ENCODE measurements around the gene ADGRB3.
"Not testable (repeated sequence)": the region's sequence is repeated elsewhere in the genome, so short reads cannot be mapped to it uniquely, and the experiment has no call there.

Gene ADGRB3

DNA sequence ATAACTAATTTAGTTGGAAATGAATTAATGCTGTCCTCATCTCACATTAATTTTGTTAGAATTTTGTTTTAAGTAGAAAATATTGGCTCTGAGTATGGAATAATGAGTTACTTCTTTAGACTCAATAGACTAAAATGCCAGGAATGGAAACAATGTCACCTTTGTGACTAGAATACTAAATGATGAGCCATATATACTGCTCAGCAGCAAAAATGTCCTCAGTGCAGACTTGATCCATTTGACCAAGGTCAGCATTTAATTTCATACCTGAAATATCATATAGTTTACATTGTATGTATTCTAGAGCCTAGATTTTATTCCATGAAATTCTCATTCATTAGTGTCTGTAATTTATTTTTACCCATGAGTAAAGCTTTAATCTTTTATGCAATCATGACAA, 217.7 kb downstream of the ADGRB3 start:
- DNase-seq, result no peak

DNA sequence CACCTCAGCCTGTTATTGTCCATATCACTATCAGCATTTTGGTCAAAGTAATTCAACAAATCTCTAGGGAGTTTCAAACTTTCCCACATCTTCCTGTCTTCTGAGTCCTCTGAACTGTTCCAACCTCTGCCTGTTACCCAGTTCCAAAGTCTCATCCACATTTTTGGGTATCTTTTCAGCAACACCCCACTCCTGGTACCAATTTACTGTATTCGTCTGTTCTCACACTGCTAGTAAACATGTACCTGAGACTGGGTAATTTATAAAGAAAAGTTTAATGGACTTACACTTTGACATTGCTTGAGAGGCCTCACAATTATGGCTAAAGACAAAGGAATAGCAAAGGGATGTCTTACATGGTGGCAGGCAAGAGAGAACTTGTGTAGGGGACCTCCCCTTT, 224.2 kb downstream of the ADGRB3 start:
- no peak for DNase-seq

DNA sequence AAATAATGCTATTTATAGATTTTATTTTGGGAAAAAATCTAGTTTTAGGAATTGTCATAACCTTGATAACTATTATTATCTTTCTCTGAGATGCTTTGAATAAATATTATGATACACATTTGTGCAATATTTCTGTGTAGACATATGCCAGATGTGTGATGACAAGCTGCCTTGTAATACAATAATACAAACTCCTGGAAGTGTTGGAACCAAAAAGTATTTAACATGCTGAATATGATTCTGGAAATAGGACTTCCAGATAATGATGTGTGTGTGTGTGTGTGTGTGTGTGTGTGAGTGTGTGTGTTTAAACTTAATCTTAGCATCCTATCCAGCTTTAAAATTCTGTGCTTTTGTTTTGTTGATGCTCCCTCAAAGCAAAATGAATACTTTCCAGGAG, 233.6 kb downstream of the ADGRB3 start:
- DNase-seq, result no peak

DNA sequence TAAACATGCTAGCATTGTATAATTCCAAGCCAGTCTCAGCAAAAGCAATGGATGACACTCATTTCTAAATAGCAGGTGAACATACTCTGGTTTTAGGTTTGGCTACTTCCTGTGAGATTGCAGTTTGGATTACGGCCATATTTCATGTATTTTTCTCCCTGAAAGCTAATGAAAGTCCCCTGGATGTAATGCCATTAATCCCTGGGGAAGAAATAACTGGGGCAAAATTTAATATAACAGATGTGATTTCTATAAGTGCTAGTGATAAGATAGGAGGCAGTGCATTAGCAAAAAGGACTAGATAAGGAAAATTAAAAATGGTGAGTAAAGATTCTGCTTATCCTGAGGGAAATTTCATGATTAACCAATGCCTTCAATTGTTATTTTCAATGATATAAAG, 238.2 kb downstream of the ADGRB3 start:
- DNase-seq, result no peak

DNA sequence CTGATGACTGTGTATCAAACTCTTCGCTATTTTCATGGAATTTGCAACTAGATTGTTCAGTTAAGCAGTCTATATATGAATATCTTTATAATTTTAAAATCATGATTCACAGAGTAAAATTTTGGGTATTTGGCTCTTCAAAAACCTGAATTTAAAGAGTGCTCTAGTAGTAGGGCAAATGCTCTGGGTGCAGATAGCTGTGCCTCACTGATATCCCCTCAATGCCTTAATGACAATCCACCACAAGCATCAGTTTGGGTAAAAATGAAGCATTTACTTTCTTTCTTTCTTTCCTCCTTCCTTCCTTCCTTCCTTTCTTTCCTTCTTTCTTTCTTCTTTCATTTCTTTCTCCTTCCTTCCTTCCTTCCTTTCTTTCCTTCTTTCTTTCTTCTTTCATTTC, 239.7 kb downstream of the ADGRB3 start:
- DNase-seq, result no peak

DNA sequence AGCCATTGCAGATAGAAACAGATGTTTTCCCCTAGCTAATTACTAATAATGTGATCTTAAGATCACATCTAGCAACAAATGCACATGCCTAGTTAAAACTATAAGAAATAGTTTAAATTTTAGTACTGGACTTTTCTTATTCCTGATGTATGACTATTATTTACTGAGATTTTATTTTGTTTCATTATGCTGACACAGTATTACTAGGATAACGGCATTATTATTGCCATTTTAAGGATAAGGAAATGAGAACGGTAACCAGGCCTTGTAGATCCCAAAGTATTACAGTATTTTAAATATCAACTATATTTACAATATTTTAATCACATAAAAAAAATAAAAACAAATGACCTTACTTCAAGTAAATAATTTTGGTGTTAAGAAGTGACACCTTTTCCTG, 240.3 kb downstream of the ADGRB3 start:
- DNase-seq, result no peak

DNA sequence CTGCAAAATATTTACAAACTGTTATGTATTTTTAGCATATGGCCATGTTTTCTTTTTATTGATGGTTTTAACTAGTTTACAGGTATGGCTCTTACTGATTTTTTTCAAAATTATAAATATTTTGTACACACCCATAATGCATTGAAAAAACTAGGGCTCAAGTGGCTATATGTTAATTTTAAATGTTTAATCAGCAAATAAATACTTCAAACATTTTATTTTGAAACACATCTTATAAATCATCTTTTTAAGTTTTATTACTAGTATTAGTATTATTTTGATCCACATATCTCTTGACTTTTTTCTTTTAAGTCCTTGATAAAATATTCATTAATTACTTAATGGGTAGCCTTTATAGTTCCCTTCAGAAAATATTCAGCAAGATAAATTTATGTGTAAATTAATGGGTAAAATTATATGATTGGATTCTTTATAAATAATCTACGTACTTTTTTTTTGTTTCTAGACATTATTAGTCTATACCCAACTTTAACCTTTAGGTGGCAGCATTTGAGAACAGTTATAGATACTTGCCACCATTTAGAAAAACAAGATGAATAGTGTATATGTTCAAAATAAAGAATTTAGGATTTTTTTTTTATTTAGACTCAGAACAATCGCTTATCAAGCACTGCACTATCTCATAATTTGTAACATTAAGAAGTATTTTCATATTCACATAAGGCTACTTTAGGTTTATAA, 241.9 kb downstream of the ADGRB3 start:
- DNase-seq, result no peak

DNA sequence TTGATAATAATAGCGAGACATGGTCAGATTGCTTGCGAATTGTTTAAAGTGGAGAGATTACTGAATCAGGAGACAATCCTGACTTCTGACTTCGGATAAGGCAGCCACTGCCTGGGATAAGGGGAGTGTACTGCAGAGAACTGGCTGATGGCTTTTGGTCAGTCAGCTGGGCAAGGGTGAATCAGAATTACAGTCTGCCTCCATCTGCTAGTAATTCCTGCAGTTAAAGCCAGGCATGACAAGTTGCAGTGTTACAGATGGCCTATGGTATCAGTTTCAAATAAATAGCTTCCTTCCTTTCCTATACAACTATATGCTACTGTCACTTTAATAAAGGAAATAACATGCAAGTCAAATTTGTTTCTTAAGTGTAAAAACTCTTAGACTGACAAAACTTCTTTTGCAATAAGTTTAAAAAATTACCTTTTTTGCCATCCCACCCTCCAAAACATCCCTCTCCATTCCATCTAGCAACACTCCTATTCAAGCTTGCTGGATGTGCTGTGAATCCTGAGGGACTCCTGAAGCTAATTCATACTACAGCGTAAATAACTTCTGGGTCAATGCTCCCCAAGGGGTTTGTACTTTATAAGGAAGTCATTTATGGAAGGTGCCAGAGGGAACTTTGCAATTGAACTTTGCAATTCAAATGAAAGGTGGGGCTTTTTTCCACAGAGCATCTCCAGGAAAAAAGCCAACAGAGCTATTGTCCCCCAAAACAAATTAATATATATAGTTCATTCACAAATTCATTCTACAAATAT, 245.2 kb downstream of the ADGRB3 start:
- no peak for DNase-seq

DNA sequence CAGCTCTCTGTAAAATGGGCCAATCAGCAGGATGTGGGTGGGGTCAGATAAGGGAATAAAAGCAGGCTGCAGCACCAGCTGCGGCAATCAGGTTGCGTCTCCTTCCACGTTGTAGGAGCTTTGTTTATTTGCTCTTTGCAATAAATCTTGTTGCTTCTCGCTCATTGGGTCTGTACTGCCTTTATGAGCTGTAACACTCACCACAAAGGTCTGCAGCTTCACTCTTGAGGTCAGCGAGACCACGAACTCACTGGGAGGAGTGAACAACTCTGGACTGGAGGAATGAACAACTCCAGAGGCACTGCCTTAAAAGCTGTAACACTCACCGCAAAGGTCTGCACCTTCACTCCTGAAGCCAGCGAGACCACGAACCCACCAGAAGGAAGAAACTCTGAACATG, 248.2 kb downstream of the ADGRB3 start:
- not testable (repeated sequence) for DNase-seq

DNA sequence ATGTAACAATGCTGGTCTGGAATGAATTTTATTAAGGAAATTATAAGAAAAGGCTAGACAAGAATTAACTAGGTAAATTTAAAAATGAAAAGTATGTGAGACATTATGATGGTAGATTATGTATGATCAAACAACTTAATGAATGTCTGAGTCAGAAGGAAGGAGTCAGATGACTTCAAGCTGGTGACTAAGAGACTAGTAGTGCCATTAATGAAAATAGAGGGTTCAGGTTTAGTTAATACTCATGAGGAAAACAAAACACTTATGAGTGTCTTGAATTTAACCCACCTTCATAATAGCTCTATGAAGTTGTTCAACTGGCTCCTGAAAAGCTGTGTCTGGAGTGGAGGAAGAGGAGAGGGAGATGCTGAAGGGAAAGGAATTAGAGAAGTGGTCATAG, 256.3 kb downstream of the ADGRB3 start:
- no peak for DNase-seq

DNA sequence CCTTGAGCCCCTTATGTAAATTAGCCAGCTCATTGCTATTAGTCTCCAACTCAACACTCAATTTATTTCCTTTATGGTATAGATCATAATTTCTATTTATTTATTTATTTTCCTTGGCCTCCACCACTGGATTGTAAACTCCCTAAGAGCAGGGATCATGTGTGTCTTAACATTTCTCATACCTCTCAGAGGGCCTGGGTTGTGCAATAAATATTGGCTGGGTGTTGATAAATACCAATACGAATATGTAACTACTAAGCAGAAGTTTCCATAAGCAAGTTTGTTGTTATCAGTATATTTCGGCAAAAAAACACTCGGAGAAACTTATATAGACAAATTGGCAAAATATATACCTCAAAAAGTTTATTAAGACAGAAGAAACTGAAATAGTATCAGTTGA, 257.4 kb downstream of the ADGRB3 start:
- DNase-seq, result no peak

DNA sequence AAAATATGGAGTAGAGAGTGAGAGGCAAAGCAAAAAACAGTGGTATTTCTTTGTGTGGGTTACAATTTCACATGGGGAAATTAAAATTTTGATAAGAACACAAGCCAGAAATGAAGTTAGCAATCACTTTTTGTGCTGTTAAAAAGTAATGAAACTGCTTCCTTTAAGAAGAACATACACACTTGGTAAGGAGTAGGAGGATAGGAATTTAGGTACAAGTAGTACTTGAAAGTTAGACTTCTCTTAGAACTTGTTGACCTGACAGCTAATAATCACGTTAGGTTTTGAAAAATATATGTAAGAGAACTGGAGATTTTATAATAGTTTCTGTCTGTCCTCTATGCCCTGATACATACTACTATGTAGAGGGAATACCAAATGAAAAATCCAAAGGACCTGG, 260.8 kb downstream of the ADGRB3 start:
- DNase-seq, result no peak

DNA sequence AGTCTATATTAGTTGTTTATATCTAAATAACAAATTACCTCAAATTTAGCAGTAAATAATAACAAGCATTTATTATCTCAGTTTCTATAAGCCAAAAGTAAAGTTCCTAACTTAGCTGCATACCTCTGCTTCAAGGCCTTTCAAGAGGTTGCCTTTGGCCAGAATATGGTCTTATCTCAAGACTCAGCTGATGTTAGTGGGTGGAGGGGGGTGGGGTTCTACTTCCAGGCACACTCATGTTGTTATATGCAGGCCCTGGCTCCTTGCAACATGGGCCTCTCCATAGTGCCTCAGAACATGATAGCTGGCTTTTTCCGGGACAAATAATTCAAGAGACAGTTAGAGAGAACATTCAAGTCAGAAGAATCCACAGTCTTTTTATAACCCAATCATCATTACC, 266.0 kb downstream of the ADGRB3 start:
- no peak for DNase-seq

DNA sequence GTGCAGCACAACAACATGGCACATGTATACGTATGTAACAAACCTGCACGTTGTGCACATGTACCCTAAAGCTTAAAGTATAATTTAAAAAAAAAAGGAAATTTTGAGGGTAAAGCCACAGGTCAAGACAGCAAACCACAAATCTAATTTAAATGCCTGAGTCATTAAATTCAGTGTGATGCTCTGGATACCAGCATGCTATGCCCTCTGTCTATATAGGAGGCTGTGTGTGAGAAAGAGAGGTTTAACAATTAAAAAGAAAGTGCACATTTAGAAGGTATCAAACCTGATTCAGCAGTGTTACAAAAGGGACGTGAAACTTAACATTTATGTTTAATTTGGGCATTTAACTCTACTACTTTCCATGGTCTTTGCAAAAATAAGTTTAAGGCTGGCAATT, 276.3 kb downstream of the ADGRB3 start:
- DNase-seq, result no peak

DNA sequence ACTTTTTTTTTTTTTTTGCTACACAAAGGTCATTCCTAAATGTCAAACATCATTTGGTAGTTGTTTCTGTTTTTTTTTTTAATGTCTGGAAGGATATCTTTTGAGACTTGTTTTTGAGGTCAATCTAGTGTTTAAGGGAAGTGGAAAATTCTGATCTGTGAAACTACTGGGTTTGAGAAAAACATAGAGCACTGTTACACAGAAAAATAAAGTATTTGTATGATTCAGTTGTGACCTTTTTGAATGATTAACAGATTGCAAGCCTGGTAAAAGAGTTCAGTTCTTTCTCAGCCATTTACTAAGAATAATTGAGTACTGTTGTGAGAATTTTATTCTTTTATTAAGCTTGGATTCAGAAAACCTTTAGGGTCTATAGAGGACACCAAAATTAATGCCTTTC, 276.7 kb downstream of the ADGRB3 start:
- DNase-seq, result no peak

DNA sequence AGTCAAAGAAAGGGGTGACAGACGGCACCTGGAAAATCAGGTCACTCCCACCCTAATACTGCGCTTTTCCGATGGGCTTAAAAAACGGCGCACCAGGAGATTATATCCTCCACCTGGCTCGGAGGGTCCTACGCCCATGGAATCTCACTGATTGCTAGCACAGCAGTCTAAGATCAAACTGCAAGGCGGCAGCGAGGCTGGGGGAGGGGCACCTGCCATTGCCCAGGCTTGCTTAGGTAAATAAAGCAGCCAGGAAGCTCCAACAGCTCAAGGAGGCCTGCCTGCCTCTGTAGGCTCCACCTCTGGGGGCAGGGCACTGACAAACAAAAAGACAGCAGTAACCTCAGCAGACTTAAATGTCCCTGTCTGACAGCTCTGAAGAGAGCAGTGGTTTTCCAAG, 277.7 kb downstream of the ADGRB3 start:
- not testable (repeated sequence) for DNase-seq

DNA sequence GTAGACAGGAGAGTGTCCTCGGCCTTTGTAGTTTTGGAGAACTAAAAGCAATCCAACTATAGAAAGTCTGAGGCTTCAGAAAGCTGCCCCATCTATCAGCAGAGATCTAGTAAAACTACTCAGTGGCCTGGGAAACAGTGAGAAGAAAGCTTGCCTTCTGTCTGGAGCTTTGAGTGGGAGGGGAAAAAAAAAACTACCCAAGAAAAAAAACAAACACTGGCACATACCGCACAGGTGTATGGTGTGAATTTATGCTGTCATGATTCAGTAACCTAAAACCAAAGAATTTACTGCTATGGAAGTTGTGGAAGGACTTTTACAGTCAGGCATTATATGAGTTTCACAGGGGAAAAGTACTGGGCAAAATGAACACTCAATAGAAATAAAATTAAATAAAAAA, 280.5 kb downstream of the ADGRB3 start:
- DNase-seq, result no peak

DNA sequence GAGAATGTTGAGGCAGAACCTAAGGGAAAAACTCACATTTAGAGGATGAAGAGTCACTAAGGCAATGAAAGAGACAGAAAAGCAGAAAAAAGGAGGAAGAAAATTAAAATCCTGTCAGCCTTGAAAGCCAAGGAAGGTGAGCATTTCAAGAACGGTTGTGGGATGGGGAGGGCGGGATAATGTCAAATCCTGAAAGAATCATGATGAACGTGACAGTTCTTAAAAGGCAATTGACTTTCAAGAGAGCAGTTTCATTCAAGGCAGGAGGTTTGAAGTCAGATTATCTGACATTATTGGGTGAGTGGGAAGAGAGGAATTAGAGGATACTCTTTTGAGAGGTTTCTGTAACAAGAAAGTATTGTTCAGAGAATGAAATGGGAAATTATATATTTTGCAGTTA, 284.5 kb downstream of the ADGRB3 start:
- DNase-seq, result no peak

DNA sequence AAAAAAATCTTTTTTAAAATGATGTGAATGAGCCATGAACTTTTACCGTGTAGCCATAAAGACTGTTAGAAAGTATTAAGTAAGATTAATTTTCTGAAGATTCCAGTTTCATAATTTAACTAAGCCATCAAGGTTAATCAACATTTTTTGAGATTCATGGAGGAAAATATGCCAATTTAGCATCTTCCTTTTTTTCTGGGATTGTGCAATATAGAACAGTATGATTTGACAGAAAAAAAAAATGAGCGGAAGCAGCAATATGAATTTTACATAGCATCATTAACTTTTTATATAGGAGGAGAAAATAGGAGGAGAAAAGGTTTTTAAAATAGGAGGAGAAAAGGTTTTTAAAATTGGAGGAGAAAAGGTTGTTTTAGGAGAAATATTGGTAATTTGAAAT, 306.3 kb downstream of the ADGRB3 start:
- no peak for DNase-seq

DNA sequence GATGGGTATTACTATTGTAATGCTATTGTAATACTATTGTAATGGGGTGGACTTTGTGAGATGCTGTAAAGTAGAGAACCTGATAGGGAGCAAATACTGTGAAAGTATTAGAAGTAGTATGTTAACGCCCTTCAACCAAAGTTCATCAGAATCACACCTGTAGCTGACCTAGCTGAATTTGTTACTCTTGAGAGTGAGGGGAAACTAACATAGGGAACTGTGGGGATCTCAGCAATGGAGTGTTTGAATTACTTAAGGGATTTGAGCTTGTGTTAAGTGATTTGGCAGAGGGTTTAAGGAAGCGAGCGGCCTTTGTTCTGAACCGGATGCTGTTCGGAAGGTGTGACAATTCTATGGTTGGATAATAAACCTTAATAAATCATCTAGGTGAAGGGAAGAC, 312.6 kb downstream of the ADGRB3 start:
- DNase-seq, result no peak

DNA sequence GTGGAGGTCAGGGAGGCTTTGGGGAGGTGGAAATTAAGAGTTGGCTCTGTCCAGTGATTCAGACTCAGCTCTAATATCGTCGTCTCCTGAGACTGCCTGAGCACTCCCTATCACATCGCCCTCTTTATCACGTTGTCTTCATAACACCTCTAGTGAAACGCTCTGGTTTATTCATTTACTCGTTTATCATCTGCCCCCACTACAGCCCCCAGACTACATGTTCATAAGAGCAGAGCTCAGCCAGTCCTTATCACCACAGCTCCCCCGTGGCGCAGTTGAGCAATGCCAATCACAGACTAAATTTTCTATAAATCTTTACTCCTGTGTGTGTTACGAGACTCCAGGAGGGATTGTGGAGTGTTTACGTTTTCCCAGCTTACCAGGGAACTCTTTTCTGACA, 316.2 kb downstream of the ADGRB3 start:
- no peak for DNase-seq

DNA sequence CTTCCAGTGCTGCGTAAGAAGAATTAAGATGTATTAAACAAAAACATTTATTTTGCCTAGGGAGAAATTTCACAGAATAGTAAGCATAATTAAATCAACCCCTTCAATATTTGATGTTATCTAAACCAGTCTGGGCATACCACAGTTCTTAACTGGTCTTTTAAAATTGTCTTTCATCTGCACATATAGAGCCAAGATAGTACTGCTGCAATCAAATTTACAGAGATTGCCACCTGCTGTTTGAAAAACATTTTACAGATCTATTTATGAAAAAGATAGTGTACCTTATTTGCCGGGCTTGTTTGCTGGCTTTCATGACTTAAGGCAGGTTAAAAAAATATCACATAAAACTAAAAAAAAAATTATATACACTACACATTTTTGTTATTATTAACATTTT, 323.2 kb downstream of the ADGRB3 start:
- DNase-seq, result peak; percentile 4

DNA sequence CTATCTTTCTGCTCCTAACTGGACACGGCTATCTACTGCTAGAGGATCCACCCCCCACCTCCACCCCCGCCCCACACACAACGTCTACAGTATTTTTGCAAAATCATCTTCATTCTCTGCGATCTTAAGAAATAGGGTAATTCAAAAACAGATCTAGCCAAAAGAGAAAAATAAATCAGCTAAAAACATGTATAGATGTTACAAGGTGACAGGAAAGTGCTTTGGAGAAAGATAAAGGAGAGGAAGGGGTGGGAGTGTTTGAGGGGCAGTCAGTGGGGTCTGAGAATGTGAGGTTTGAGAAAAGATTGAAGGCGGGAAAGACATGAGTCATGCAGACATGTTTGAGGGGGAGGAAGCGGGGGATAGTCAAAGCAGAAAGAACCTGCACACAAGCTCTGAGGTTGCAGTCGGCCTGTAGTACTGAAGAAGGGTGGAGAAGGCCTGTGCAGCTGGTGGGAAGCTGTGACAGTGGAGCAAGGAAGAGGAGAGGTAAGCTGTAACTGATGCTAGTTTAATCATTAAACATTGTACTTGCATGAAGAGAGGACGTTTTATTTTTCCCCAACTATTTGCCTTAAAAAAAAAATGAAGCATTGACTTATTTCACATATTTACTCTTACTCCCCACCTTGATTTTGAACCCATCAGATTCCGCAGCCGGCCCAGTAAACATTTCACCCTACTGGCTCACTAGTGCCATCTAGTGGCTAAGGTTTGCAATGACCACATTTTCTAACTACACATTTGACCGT, 332.6 kb downstream of the ADGRB3 start:
- peak; percentile 44 for DNase-seq

DNA sequence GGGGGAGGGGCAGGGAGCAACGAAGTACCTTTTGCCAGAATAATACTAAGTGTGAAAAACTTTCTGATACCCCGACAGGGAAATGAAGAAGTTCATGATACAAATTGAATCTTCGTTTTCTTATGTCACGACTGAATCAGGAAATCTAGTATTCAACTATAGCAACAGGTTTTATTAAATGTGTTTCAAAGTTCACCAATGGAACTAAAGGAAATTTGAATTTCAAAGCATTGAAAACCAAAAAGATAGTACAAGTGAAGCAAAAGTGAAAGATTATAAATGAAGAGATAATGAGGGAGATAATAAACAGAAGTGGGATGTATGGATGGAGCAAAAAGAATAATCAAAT, 333.2 kb downstream of the ADGRB3 start:
- DNase-seq, result no peak
